Astrocyte of the spinal cord (primary cell): Measurements from ENCODE around the gene TFE3.

Source experiments
- DNase-seq: peaks from one replicate; pipeline ENCODE4 v3.0.0; 2011; ENCODE audit warnings: low read depth, low spot score
- H3K4me3 ChIP-seq: 2 replicates; pipeline ENCODE4 v1.5.1; 2011; ENCODE audit warnings: low read depth, mild to moderate bottlenecking, low read length, moderate library complexity
- CTCF ChIP-seq: IDR thresholded peaks from 2 replicates; pipeline ENCODE4 v1.5.1; 2012; ENCODE audit warnings: low read depth, mild to moderate bottlenecking, low read length, inconsistent platforms
- in situ Hi-C: cut with HindIII; loops from 2 replicates; pipeline ENCODE4 v1.10.0; 2017; ENCODE audit warnings: low sequenced_read_pairs

Gene TFE3

GRCh38 chrX:49054073-49054762, 11.1 kb upstream of the TFE3 start:
- TF ChIP-seq CTCF: no peak
- DNase-seq: no peak
- peak overlapping the region; percentile 45 for H3K4me3 ChIP-seq
- in situ Hi-C loops: no loop called here

GRCh38 chrX:49053223-49054072, 10.3 kb upstream of the TFE3 start:
- no peak for TF ChIP-seq CTCF
- peak; percentile 48 for DNase-seq
- H3K4me3 ChIP-seq: peak overlapping the region; percentile 45
- in situ Hi-C loops: no loop called here

GRCh38 chrX:49043987-49044281, 777 bp upstream of the TFE3 start:
- DNase-seq: no peak
- peak overlapping the region; percentile 26 for H3K4me3 ChIP-seq
- no peak for TF ChIP-seq CTCF
- in situ Hi-C loops: no loop called here

- H3K4me3 ChIP-seq: peak overlapping the region; percentile 68
- TF ChIP-seq CTCF: no peak
- in situ Hi-C loops: no loop called here
- no peak for DNase-seq
Observed at GRCh38 chrX:49042581-49043219, 457 bp downstream of the TFE3 start.

GRCh38 chrX:49041744-49042580, 1.2 kb downstream of the TFE3 start:
- TF ChIP-seq CTCF: no peak
- in situ Hi-C loops: no loop called here
- DNase-seq: peak; percentile 30
- H3K4me3 ChIP-seq: peak overlapping the region; percentile 68

GRCh38 chrX:49040376-49040955, 2.7 kb downstream of the TFE3 start:
- H3K4me3 ChIP-seq: peak overlapping the region; percentile 68
- TF ChIP-seq CTCF: no peak
- peak; percentile 4 for DNase-seq
- in situ Hi-C loops: no loop called here
